ENCODE results near the gene LLGL2. TPM values are rescaled to one million over a fixed set of nuclear protein-coding genes. Genes with fewer than 3 reads are reported as not detected.
"Not testable (repeated sequence)": the region's sequence is repeated elsewhere in the genome, so short reads cannot be mapped to it uniquely, and the experiment has no call there.

LLGL2 gene
- polyA plus RNA-seq (ENCODE audit: insufficient read length in 3 of 3), result 100 to 1,000 TPM in 1 of 3 donors, 10 to 100 TPM in 2; 45.9 to 103 (median 60.8) TPM
- long read RNA-seq, donor 1, partial matches to known transcripts, result 6 of 8 reads
- long read RNA-seq, donor 1, other reads (novel, unspliced or antisense), result 0 of 8 reads
- long read RNA-seq, donor 2, transcript LLGL2-202 (10 exons, 1,374 nt), result major isoform, 5 of 5 reads
- long read RNA-seq, donor 2, partial matches to known transcripts, result 0 of 5 reads
- long read RNA-seq, donor 2, other reads (novel, unspliced or antisense), result 0 of 5 reads
- long read RNA-seq, donor 3, transcript LLGL2-202 (10 exons, 1,374 nt), result major isoform, 5 of 28 reads
- long read RNA-seq, donor 3, partial matches to known transcripts, result 20 of 28 reads
- long read RNA-seq, donor 3, other reads (novel, unspliced or antisense), result 0 of 28 reads
- long read RNA-seq, donor 4, transcript LLGL2-202 (10 exons, 1,374 nt), result major isoform, 8 of 11 reads
- long read RNA-seq, donor 4, partial matches to known transcripts, result 0 of 11 reads
- long read RNA-seq, donor 4, other reads (novel, unspliced or antisense), result 0 of 11 reads
- long read RNA-seq, donor 5, result 0 reads
- long read RNA-seq, donor 6, transcript LLGL2-202 (10 exons, 1,374 nt), result major isoform, 7 of 10 reads
- long read RNA-seq, donor 6, partial matches to known transcripts, result 0 of 10 reads
- long read RNA-seq, donor 6, other reads (novel, unspliced or antisense), result 0 of 10 reads
- long read RNA-seq, donor 7, partial matches to known transcripts, result 0 of 6 reads
- long read RNA-seq, donor 7, other reads (novel, unspliced or antisense), result 0 of 6 reads
- long read RNA-seq, donor 8, result 0 reads
- long read RNA-seq, donor 9, partial matches to known transcripts, result 0 of 5 reads
- long read RNA-seq, donor 9, other reads (novel, unspliced or antisense), result 0 of 5 reads
- long read RNA-seq, donor 10, partial matches to known transcripts, result 5 of 10 reads
- long read RNA-seq, donor 10, other reads (novel, unspliced or antisense), result 0 of 10 reads
- long read RNA-seq, donor 11, partial matches to known transcripts, result 0 of 3 reads
- long read RNA-seq, donor 11, other reads (novel, unspliced or antisense), result 0 of 3 reads
- long read RNA-seq, donor 12, partial matches to known transcripts, result 0 of 4 reads
- long read RNA-seq, donor 12, other reads (novel, unspliced or antisense), result 0 of 4 reads
- long read RNA-seq, donor 13, result 0 reads
- long read RNA-seq, donor 14, partial matches to known transcripts, result 0 of 6 reads
- long read RNA-seq, donor 14, other reads (novel, unspliced or antisense), result 0 of 6 reads
- long read RNA-seq, donor 15, partial matches to known transcripts, result 0 of 2 reads
- long read RNA-seq, donor 15, other reads (novel, unspliced or antisense), result 0 of 2 reads
- long read RNA-seq, donor 16, transcript LLGL2-202 (10 exons, 1,374 nt), result major isoform, 17 of 39 reads
- long read RNA-seq, donor 16, partial matches to known transcripts, result 17 of 39 reads
- long read RNA-seq, donor 16, other reads (novel, unspliced or antisense), result 0 of 39 reads

GRCh38 chr17:75524970-75525805, at the start of gene LLGL2:
Gene LLGL2, plus strand, starts transcription at chr17:75525697. Its CDS starts 17,730 bp downstream, at chr17:75543427.
- peak in 6 of 11 donors; percentile 67 to 89 (median 81) for DNase-seq (ENCODE audit: extremely low read depth in 1 of 11, low read depth in 9 of 11, low spot score in 4 of 11)

- peak in 2 of 11 donors; percentile 63 to 64 for DNase-seq (ENCODE audit: extremely low read depth in 1 of 11, low read depth in 9 of 11, low spot score in 4 of 11)
These were observed 49.6 kb upstream of the LLGL2 start for GRCh38 chr17:75475851-75476250.

GRCh38 chr17:75476271-75476671, 49.2 kb upstream of the LLGL2 start:
- DNase-seq (ENCODE audit: extremely low read depth in 1 of 11, low read depth in 9 of 11, low spot score in 4 of 11), result peak in 2 of 11 donors; percentile 32 to 55

- DNase-seq (ENCODE audit: extremely low read depth in 1 of 11, low read depth in 9 of 11, low spot score in 4 of 11), result no peak
These were observed 48.6 kb upstream of the LLGL2 start for GRCh38 chr17:75476752-75477489.

- not testable (repeated sequence) for DNase-seq (ENCODE audit: extremely low read depth in 1 of 11, low read depth in 9 of 11, low spot score in 4 of 11)
These were observed 48.0 kb upstream of the LLGL2 start for GRCh38 chr17:75477490-75477862.

- DNase-seq (ENCODE audit: extremely low read depth in 1 of 11, low read depth in 9 of 11, low spot score in 4 of 11), result peak in 5 of 11 donors; percentile 48 to 79 (median 62)
These were observed 47.0 kb upstream of the LLGL2 start for GRCh38 chr17:75478508-75478907.

GRCh38 chr17:75480281-75480680, 45.2 kb upstream of the LLGL2 start:
- DNase-seq (ENCODE audit: extremely low read depth in 1 of 11, low read depth in 9 of 11, low spot score in 4 of 11), result no peak

GRCh38 chr17:75481194-75482068, 44.1 kb upstream of the LLGL2 start:
- no peak for DNase-seq (ENCODE audit: extremely low read depth in 1 of 11, low read depth in 9 of 11, low spot score in 4 of 11)

GRCh38 chr17:75482098-75482942, 43.2 kb upstream of the LLGL2 start:
- no peak for DNase-seq (ENCODE audit: extremely low read depth in 1 of 11, low read depth in 9 of 11, low spot score in 4 of 11)

GRCh38 chr17:75485688-75486087, 39.8 kb upstream of the LLGL2 start:
- DNase-seq (ENCODE audit: extremely low read depth in 1 of 11, low read depth in 9 of 11, low spot score in 4 of 11), result no peak

GRCh38 chr17:75486151-75486550, 39.3 kb upstream of the LLGL2 start:
- no peak for DNase-seq (ENCODE audit: extremely low read depth in 1 of 11, low read depth in 9 of 11, low spot score in 4 of 11)

- DNase-seq (ENCODE audit: extremely low read depth in 1 of 11, low read depth in 9 of 11, low spot score in 4 of 11), result no peak
These were observed 38.5 kb upstream of the LLGL2 start for GRCh38 chr17:75486951-75487350.

GRCh38 chr17:75487351-75488070, 38.0 kb upstream of the LLGL2 start:
- DNase-seq (ENCODE audit: extremely low read depth in 1 of 11, low read depth in 9 of 11, low spot score in 4 of 11), result no peak

GRCh38 chr17:75488693-75489510, 36.6 kb upstream of the LLGL2 start:
- DNase-seq (ENCODE audit: extremely low read depth in 1 of 11, low read depth in 9 of 11, low spot score in 4 of 11), result no peak
